ELF-1 (cell line): ENCODE results near the gene EDIL3.

ENCODE experiments used
- DNase-seq: peaks from one replicate; pipeline ENCODE4 v3.0.0-alpha.2; 2016; ENCODE audit warnings: low read depth, low spot score

EDIL3 gene

GRCh38 chr5:84384604-84385575, at the start of gene EDIL3:
TSS of gene EDIL3 (minus strand) at chr5:84384880. CDS start at chr5:84384374, 506 bp downstream.
- peak; percentile 27 for DNase-seq

GRCh38 chr5:84433461-84433860, 48.8 kb upstream of the EDIL3 start:
- DNase-seq, result no peak

- DNase-seq, result peak; percentile 42
Observed at GRCh38 chr5:84430863-84431663, 46.4 kb upstream of the EDIL3 start.

- no peak for DNase-seq
Observed at GRCh38 chr5:84430079-84430478, 45.4 kb upstream of the EDIL3 start.

GRCh38 chr5:84425365-84425881, 40.7 kb upstream of the EDIL3 start:
- peak; percentile 15 for DNase-seq

GRCh38 chr5:84419742-84420141, 35.1 kb upstream of the EDIL3 start:
- DNase-seq, result no peak

- DNase-seq, result no peak
Observed at GRCh38 chr5:84411832-84412605, 27.3 kb upstream of the EDIL3 start.

- no peak for DNase-seq
Observed at GRCh38 chr5:84406111-84406510, 21.4 kb upstream of the EDIL3 start.

GRCh38 chr5:84403773-84404172, 19.1 kb upstream of the EDIL3 start:
- DNase-seq, result no peak

- no peak for DNase-seq
Observed at GRCh38 chr5:84397385-84397784, 12.7 kb upstream of the EDIL3 start.

- no peak for DNase-seq
Observed at GRCh38 chr5:84393969-84394368, 9.3 kb upstream of the EDIL3 start.

GRCh38 chr5:84392836-84393235, 8.2 kb upstream of the EDIL3 start:
- DNase-seq, result no peak

- no peak for DNase-seq
Observed at GRCh38 chr5:84385705-84386104, 1.0 kb upstream of the EDIL3 start.

GRCh38 chr5:84383816-84384603, 670 bp downstream of the EDIL3 start:
- DNase-seq, result peak; percentile 73

GRCh38 chr5:84383296-84383815, 1.3 kb downstream of the EDIL3 start:
- DNase-seq, result peak; percentile 40

GRCh38 chr5:84382363-84383295, 2.1 kb downstream of the EDIL3 start:
- peak; percentile 81 for DNase-seq

GRCh38 chr5:84381502-84382362, 2.9 kb downstream of the EDIL3 start:
- no peak for DNase-seq

- no peak for DNase-seq
Observed at GRCh38 chr5:84379749-84380148, 4.9 kb downstream of the EDIL3 start.
